Measurements from ENCODE around the gene EME2. TPM values are rescaled to one million over a fixed set of nuclear protein-coding genes. Genes with fewer than 3 reads are reported as not detected.

The EME2 gene
- total RNA-seq, 1 donor from 2014 or later: 41.5 TPM

- no peak for TF ChIP-seq CTCF (IDR thresholded peaks at IDR 0.05; ENCODE audit: unreplicated experiment)
- Mint-ChIP-seq H3K36me3 (peaks cover 5% of the 10 kb centered on the region), H3K27me3 (ENCODE audit: low read depth) (no peaks in the 10 kb centered on the region), H3K9me3 (no peaks in the 10 kb centered on the region), H3K4me1 (no peaks in the 10 kb centered on the region), H3K27ac (no peak overlapping the region), H3K4me3 (no peak overlapping the region)
- DNase-seq (ENCODE audit: low spot score in 2 of 2, unreplicated experiment in 2 of 2): peak in 1 of 2 experiments; percentile 37
Observed at GRCh38 chr16:1791256-1791942, 18.8 kb downstream of the EME2 start.

GRCh38 chr16:1791943-1792812 is 19.6 kb downstream of the EME2 start:
- no peaks in the 10 kb centered on the region for H3K4me1 Mint-ChIP-seq
- TF ChIP-seq CTCF (IDR thresholded peaks at IDR 0.05; ENCODE audit: unreplicated experiment): no peak
- no peaks in the 10 kb centered on the region for H3K27me3 Mint-ChIP-seq (ENCODE audit: low read depth)
- H3K9me3 Mint-ChIP-seq: no peaks in the 10 kb centered on the region
- H3K4me3 Mint-ChIP-seq: no peak overlapping the region
- H3K27ac Mint-ChIP-seq: no peak overlapping the region
- DNase-seq (ENCODE audit: low spot score in 2 of 2, unreplicated experiment in 2 of 2): peak in 1 of 2 experiments; percentile 18
- H3K36me3 Mint-ChIP-seq: peaks cover 9% of the 10 kb centered on the region

- Mint-ChIP-seq H3K4me3 (no peak overlapping the region), H3K4me1 (no peaks in the 10 kb centered on the region), H3K27me3 (ENCODE audit: low read depth) (no peaks in the 10 kb centered on the region), H3K27ac (no peak overlapping the region), H3K36me3 (peaks cover 10% of the 10 kb centered on the region), H3K9me3 (no peaks in the 10 kb centered on the region)
- TF ChIP-seq CTCF (IDR thresholded peaks at IDR 0.05; ENCODE audit: unreplicated experiment): no peak
- DNase-seq (ENCODE audit: low spot score in 2 of 2, unreplicated experiment in 2 of 2): no peak
Observed at GRCh38 chr16:1792836-1793577, 20.4 kb downstream of the EME2 start.

- no peaks in the 10 kb centered on the region for H3K27me3 Mint-ChIP-seq (ENCODE audit: low read depth)
- peaks cover under 1% of the 10 kb centered on the region for H3K9me3 Mint-ChIP-seq
- peaks cover 10% of the 10 kb centered on the region for H3K36me3 Mint-ChIP-seq
- peak in 1 of 2 experiments; percentile 36 for DNase-seq (ENCODE audit: low spot score in 2 of 2, unreplicated experiment in 2 of 2)
- H3K4me3 Mint-ChIP-seq: no peak within 1 kb of the TSS
- no peak for TF ChIP-seq CTCF (IDR thresholded peaks at IDR 0.05; ENCODE audit: unreplicated experiment)
- H3K4me1 Mint-ChIP-seq: no peaks in the 10 kb centered on the region
- H3K27ac Mint-ChIP-seq: no peak within 1 kb of the TSS
Observed at GRCh38 chr16:1793578-1794220, 21.1 kb downstream of the EME2 start, which contains the start of gene IGFALS. Gene IGFALS (minus strand): TSS chr16:1793705. CDS start chr16:1793652, 53 bp downstream.

GRCh38 chr16:1794221-1794871 is 21.7 kb downstream of the EME2 start:
- Mint-ChIP-seq H3K36me3 (peaks cover 9% of the 10 kb centered on the region), H3K27ac (no peak overlapping the region), H3K4me3 (no peak overlapping the region), H3K4me1 (no peaks in the 10 kb centered on the region), H3K27me3 (ENCODE audit: low read depth) (no peaks in the 10 kb centered on the region), H3K9me3 (peaks cover 7% of the 10 kb centered on the region)
- no peak for TF ChIP-seq CTCF (IDR thresholded peaks at IDR 0.05; ENCODE audit: unreplicated experiment)
- DNase-seq (ENCODE audit: low spot score in 2 of 2, unreplicated experiment in 2 of 2): peak; percentile 18 to 36

Measured in mesothelial cell of epicardium (in vitro differentiated cells).